Left cardiac atrium (tissue), 4 donors: Measurements from ENCODE around the gene NEK9. TPM values are rescaled to one million over a fixed set of nuclear protein-coding genes. Genes with fewer than 3 reads are reported as not detected.
"Not testable (repeated sequence)": the region's sequence is repeated elsewhere in the genome, so short reads cannot be mapped to it uniquely, and the experiment has no call there.

ENCODE experiments used
- ATAC-seq, 2 donors: fragments of 200-7000 bp; cut with Tn5 transposase; one replicate each; pipeline ENCODE4 v1.9.1; 2020; ENCODE audit warnings: mild to moderate bottlenecking in 2 of 2, moderate library complexity in 2 of 2
- DNase-seq: peaks from one replicate; pipeline ENCODE4 v3.0.0-alpha.2; 2020
- intact Hi-C, 2 donors: fragments of 100-400 bp; cut with DNase I; formaldehyde crosslinking; loops; one replicate each; pipeline versions ENCODE4 v1.14.1 to v1.15.1; 2022 to 2023
- total RNA-seq, 2 donors: library from RNA; stranded (reverse); fragmentation: NEBNext Ultra II Directional; extraction: Animal tissue kit (Norgen Biotek cat#: 25700); gene quantifications; one replicate each; pipeline ENCODE4 v1.2.1, GENCODE V29; 2021
- donor health status: DM: no; HTN: yes; CAD: no.
- donor health status: DM: no; HTN: yes; CAD: no; lungs with severe emphysema.
- donor health status: DM: yes; HTN: yes; CAD: no.
- donor health status: Dilated cardiomyopathy.

NEK9 gene
- total RNA-seq, 2 donors from 2014 or later, result 89.1 to 102 TPM

- DNase-seq, result no peak
- intact Hi-C loops, result no loop called here
- ATAC-seq, result no peak
These were observed 23.3 kb upstream of the NEK9 start for GRCh38 chr14:75150150-75150549.

- intact Hi-C loops, result no loop called here
- peak; percentile 84 for DNase-seq
- peak; percentile 91 to 92 for ATAC-seq
These were observed 20.7 kb upstream of the NEK9 start for GRCh38 chr14:75147423-75148071.

DNA sequence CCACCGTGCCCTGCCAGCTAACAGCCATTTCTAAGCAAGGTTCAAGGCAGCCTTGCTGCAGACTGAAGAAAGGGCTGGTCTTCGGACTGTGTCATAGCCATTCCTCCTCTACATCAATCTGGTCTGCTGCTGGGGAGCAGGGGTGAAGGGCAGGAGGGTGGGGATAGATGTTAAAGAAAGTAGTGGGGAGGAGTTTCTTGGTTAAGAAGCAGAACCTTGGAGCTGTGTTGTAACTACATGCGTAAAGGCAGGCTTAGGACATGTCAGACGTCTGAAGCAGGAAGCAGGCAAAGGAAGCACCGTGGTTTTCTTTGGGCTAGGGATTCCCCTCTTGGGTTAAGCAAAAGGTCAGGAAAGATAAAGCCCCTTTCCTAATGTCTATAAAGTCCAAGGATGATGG lies 18.1 kb upstream of the NEK9 start:
- DNase-seq (no peak), ATAC-seq (peak; percentile 15 to 27)
- intact Hi-C loops, result no loop called here

DNA sequence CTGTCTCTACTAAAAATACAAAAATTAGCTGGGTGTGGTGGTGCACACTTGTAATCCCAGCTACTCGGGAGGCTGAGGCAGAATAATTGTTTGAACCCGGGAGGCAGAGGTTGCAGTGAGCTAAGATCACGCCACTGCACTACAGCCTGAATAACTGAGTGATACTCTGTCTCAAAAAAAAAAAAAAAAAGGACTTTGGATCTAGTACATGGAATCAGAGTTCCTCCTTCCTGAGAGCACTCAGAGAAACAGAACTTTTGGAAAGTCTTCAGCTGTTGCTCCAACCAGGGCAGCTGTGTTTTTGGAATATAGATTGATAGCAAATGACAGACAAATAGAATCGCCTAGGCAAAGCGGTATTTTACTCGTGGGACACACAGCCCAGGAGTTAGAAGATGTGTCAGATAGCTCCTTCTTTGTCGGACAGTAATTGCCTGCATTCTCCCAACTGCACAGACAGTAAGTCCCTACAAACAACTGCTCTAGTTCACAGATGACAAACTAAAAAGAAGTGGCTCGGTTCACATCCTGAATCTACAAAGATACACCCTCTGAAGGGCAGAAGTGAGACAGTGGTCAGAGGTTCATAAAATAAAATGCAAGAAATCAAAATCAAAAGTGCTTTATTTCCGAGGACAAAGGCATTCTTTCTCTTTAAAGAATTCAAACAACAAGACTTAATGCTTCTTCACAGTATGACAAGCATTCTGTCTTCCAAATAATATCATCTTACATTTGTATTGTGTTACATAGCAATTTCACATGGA lies 17.1 kb upstream of the NEK9 start:
- intact Hi-C loops, result no loop called here
- ATAC-seq (no peak), DNase-seq (no peak)

- no peak for ATAC-seq
- intact Hi-C loops, result no loop called here
- DNase-seq, result no peak
These were observed 15.6 kb upstream of the NEK9 start for GRCh38 chr14:75142494-75142893.

DNA sequence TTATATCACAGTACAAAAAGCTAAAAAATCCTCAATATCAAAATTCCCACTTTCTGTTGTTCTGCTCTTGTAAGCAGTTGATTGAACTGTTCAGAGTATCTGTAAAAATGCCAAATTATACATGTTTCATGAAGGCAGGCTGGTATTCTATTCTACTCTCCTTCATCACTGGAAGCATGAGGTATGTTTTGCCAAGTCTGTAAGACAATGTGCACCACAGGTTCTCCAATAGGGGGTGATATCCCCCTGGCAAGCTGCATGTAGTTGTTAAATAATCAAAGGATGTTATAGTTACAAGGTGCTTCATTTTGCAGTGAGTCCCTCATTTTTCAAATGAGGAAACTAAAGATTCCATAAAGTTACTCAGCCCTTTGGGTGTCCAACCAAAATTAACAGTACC lies 15.1 kb upstream of the NEK9 start:
- intact Hi-C loops, result no loop called here
- DNase-seq (no peak), ATAC-seq (no peak)

DNA sequence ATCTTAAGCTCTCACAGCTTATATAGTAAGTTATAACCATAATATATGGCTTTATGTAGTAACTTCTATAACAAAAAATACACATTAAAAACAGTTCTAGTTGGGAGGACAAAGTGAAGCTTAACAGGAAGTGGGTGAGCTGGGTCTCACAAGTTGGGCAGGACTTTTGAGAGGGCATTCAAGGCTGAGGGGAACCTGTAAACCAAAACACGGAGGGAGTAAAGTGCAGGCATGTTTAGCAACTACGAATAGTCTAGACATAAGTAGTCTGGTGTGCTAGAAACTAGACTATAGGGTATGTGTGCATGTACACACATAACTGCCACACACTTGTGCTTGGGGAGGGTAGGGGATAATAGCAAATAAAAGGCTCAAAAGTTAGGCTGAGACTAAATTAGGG lies 14.2 kb upstream of the NEK9 start:
- intact Hi-C loops, result no loop called here
- no peak for ATAC-seq

GRCh38 chr14:75140620-75141019 lies 13.8 kb upstream of the NEK9 start:
- no peak for DNase-seq
- intact Hi-C loops, result no loop called here
- no peak for ATAC-seq

More for the DNA sequence above, 14.2 kb upstream of the NEK9 start:
- DNase-seq, result no peak

DNA sequence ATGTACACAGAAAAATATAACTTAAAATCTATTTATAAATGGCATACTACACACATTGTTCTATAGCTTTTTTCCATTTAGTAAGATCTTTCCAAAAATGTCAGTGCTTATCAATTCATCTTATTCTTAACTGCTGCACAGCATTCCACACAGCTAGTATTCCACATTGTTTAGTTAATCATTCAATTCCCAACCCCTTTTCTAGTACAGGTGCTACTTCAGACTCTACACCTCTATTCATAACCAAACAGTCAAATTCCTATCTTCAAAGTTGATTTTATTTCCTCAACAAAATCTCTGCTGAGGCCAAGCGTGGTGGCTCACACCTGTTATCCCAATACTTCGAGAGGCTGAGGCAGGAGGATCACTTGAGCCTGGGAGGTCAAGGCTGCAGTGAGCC lies 12.3 kb upstream of the NEK9 start:
- ATAC-seq (no peak), DNase-seq (no peak)
- intact Hi-C loops, result loop anchor here (5.0 to 10.0 kb wide), 2 partner anchors 343 to 356 kb away; no protein-coding TSS in a partner anchor

DNA sequence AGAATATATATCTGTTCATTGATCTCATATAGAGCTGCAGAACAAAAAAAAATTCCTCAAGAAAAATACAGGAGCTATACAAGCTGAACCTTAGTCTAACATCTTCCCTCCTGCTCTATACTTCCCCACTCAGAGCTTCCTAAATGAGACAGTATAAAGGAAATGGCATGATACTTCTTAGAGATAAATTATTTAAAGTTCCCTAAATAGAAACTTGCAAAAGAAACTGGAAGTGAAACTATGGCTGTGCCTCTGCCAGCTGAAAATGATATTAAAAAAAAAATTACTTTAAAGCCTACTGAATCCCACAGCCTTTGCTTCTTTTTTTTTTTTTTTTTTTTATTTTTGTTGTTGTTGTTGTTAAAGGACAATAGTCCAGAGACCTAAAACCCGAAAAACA lies 11.6 kb upstream of the NEK9 start:
- DNase-seq (no peak), ATAC-seq (peak in 1 of 2 donors; percentile 53)
- intact Hi-C loops, result loop anchor here (5.0 to 10.0 kb wide), 2 partner anchors 344 to 356 kb away; no protein-coding TSS in a partner anchor

- intact Hi-C loops, result loop anchor here (5.0 to 10.0 kb wide), 3 partner anchors 168 to 360 kb away; no protein-coding TSS in a partner anchor
- no peak for DNase-seq
- no peak for ATAC-seq
These were observed 7.8 kb upstream of the NEK9 start for GRCh38 chr14:75134644-75135043.

- DNase-seq (no peak), ATAC-seq (no peak)
- intact Hi-C loops, result loop anchor here (2.0 to 10.0 kb wide), 3 partner anchors 169 to 361 kb away; no protein-coding TSS in a partner anchor
These were observed 6.7 kb upstream of the NEK9 start for GRCh38 chr14:75133597-75133996.

DNA sequence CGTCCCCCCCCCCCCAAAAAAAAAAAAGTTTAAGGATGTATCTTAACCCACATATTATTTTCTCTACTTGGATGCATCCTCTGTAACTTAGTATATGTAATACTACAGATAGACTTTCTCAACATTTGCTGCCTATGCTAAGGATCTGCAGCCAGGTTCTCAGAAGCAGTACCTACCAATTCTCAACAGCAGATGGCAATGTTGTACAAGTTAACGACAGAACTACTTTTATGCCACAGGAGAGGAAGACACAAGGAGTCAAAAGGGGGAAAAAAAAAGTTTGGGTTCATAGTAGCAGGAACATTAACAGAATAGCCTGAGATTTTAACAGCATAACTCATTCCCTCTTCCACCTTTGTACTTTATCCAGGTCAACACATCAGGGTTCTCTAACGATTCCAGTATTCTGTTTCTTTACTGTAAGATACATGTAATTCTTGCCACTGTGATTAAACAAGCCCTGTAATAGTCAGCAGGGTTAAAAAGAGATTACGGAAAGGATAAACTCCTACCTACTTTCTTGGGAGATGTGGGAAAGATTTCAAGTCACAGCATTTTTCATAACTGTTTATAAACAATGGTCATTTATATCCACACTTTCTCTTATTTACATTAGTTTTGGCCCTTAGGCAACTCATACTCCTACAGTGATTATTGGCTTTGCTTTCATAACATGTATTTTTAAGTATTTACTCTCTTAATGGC lies 5.7 kb upstream of the NEK9 start:
- no peak for DNase-seq
- intact Hi-C loops, result loop anchor here (2.0 to 10.0 kb wide), 3 partner anchors 170 to 362 kb away; no protein-coding TSS in a partner anchor
- ATAC-seq, result peak; percentile 79 to 84

DNA sequence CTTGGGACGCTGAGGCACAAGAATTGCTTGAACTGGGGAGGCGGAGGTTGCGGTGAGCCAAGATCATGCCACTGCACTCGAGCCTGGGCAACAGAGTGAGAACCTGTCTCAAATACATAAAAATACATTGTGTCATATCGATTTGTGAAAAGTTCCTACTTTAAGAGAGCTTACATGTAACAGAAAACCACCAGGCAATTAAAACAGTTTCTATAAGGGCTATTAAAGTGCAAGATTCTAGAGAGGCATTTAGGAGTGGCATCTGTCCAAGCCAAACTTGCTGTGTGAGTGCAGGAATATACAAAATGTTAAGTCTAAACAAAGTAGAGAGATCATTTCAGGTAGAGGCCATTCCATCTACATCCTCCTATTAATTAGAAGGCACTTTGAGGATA lies 1.7 kb upstream of the NEK9 start:
- DNase-seq (no peak), ATAC-seq (no peak)
- intact Hi-C loops, result no loop called here

DNA sequence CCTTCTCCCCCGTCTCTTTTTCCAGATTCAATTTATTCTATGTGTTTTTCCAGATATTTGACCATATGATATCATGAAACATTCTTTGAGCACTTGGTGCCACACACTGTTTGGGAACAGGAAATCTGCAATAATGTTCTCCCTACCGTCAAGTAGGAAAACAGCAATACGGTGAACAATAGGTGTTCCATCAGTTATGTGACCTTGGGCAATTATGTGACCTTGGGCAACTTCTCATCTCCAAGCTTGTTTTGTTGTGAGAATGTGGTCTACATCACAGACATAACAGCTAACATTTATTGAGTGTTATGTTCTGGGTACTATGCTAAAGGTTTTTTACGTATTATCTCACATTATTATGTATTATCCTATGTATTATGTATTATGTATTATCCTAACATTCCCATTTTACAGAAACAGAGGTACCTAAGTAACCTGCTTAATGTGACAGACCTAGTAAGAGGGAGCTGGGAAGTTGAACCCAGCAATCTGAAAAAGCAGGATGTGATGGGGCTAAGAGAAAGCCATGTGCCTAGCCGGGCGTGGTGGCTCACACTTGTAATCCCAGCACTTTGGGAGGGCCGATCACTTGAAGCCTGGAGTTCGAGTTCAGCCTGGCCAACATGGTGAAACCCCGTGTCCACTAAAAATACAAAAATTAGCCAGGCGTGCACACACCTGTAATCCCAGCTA lies 1.2 kb upstream of the NEK9 start:
- ATAC-seq (no peak), DNase-seq (no peak)
- intact Hi-C loops, result no loop called here

- peak; percentile 33 for DNase-seq
- intact Hi-C loops, ATAC-seq: not testable (repeated sequence)
These were observed 599 bp upstream of the NEK9 start for GRCh38 chr14:75127474-75127820.

GRCh38 chr14:75126121-75126544 lies 715 bp downstream of the NEK9 start:
- ATAC-seq, result no peak
- intact Hi-C loops, result no loop called here
- DNase-seq, result no peak

DNA sequence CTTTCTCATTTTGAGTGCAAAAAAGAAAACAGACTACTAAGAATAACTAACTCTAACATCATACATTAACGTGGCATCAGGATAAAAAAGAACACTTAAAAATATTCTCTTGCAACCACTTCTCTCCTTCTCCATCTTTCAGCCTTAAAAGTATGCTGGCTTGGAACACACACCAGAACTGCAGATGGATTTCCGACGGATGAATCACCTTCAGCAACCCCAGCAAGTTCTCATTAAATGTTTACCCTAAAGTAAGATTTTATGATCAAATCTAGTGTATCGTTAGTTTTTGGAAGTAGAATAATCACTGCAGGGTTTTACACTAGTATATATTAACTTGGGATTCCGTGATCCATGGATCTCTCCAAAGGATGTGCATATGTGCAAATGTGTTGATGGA lies 1.2 kb downstream of the NEK9 start:
- ATAC-seq, result no peak
- no peak for DNase-seq
- intact Hi-C loops, result no loop called here

DNA sequence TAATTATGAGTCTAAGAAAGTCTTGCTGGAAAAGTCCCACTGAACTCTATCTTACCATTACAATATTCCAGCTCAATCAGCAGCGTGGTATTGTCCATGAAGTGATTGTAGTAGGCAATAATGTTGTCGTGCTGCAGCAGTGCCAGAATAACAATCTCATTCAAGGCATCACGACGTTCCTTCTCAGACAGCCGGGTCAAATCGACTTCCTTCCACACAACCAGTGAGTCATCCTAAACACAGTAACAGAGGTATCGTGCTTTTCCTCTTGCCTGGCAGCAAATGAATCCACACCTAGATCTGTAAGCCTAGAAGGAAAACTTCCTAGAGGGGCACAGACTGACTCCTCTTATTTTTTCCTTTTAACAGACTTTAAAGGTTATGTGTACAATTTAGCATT lies 2.9 kb downstream of the NEK9 start:
- intact Hi-C loops, result no loop called here
- peak in 1 of 2 donors; percentile 30 for ATAC-seq
- DNase-seq, result peak; percentile 44
